HG03565 (cell line): Measurements from ENCODE around the gene POMZP3.
"Not testable (repeated sequence)": the region's sequence is repeated elsewhere in the genome, so short reads cannot be mapped to it uniquely, and the experiment has no call there.

Experiments
- ATAC-seq: cut with Tn5 transposase; IDR thresholded peaks from one replicate; pipeline ENCODE4 v1.9.1; 2021; ENCODE audit warnings: mild to moderate bottlenecking, moderate library complexity; ENCODE audit not compliant: unreplicated experiment

Gene POMZP3

GRCh38 chr7:76588586-76588985 lies 38.5 kb downstream of the POMZP3 start:
- peak; percentile 45 for ATAC-seq

DNA sequence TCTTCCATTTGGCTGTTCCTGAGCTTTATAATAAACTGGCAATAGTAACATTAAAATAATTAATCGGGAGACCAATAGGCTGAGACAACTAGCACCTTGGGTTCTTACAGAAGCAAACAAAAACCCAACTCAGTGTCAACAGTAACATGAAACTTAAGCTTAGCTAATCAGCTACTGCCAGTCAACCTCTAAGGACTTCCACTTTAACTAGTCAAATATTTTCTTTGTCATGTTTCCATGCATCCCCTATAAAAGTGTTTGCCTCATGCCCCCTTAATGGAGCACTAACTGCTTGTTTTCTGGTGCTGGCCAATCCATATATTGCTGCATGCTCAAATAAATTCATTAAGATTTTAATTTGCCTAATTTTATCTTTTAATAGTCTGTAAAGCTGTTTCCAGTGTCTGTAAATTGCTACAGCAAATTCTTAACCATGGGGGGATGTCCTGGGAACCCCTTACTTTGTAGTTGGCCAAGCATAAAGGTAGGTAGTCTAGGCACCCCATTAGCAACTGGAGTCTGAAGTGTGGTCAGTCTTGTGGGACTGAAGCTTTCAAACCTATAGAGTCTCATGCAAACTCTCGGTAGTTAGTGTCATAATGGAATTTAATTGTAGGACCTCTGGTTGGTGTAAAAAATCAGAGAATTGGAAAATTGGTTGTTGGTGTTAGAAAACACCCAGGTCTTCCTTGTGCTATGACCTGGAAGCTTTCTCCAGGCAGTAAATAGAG lies 40.3 kb downstream of the POMZP3 start:
- not testable (repeated sequence) for ATAC-seq

- not testable (repeated sequence) for ATAC-seq
These were observed 43.3 kb downstream of the POMZP3 start for GRCh38 chr7:76583636-76584281.

GRCh38 chr7:76582848-76583631 lies 44.0 kb downstream of the POMZP3 start:
- ATAC-seq: not testable (repeated sequence)

DNA sequence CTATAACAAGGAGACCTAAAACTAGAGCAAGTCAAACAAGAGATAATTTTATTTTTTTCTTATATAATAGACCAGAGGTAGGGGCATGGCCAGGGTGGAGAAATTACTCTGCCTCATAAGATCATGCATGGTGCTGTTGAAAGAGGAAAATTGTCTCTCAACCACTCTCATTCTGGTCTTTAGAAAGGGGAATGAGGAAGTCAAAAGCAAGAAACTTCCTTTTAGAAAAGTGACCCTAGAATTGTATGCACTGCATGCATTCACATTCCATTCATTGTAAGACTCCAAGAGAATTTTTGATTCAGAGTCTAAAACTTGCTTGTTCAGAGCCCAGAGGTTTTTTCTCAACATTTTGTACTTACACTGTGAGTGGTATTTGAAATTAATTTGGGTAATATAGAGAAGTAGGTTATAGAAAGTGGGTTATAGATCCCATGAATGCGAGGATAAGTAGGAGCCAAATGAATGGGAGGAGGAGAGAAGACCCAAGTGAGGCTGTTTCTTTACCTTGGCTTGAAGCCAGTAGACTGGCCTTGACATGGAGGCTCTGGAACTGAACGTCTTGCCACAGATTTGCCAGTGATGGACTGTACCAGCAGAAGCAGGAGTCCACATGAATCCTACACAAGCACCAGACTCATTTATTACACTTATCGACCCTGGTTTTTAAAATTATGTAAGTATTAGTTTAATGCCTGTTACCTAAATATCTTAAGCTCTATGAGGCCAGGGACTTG lies 51.0 kb downstream of the POMZP3 start:
- ATAC-seq: not testable (repeated sequence)

DNA sequence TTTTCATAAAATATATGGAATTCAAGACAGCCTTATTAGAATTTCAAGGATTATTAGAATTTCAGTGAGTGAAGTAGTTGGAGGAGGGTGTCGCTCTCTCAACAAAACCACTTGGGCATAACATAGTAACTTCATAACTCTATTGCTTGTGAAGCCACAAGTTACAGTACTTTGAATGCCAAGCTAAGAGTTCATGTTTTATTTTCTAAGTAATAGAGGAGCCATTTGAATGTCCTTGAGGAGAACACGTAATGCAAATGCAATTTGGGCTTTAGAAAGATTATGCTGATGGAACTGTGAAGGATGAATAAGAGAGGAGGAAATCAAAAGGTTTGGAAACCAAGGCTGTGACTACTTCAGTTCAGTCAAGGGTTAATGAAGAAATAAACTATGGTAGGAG lies 51.6 kb downstream of the POMZP3 start:
- ATAC-seq: not testable (repeated sequence)

DNA sequence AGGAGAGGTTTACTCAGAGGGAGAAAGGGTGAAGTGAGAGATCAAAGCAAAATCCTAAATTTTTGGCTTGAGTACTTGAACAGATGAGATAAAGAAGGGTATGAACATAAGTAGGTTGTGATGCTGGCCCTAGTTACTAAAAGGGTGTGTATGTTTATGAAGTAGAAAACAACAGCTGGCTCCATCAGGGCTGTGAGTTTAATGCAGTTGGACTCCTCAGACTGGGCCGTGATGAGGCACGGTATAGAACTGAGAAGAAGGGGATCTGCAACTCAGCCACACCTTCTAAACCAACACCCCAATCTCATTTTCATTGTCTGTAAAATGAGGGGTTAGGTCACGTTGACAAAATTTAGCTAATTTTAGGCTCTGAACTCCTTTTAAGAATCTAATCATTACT lies 54.8 kb downstream of the POMZP3 start:
- ATAC-seq: not testable (repeated sequence)

- not testable (repeated sequence) for ATAC-seq
These were observed 56.7 kb downstream of the POMZP3 start for GRCh38 chr7:76570324-76570775.

GRCh38 chr7:76568742-76569141 lies 58.3 kb downstream of the POMZP3 start:
- not testable (repeated sequence) for ATAC-seq

GRCh38 chr7:76567753-76568152 lies 59.3 kb downstream of the POMZP3 start:
- ATAC-seq: not testable (repeated sequence)

DNA sequence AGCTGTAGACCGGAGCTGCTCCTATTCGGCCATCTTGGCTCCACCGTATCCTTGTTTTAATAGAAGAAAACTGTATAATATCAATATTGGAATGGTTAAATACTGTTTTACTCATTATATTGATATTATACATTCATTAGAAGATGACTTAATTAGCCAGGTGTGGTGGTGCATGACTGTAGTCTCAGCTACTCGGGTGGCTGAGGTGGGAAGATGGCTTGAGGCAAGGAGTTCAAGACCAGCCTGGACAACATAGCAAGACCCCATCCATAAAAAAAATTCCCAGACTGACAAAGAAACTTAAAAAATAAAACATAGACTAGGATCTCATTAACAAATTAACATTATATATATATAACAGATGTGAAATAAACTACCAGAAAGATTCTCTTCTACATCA lies 59.8 kb downstream of the POMZP3 start:
- not testable (repeated sequence) for ATAC-seq

GRCh38 chr7:76565001-76565400 lies 62.1 kb downstream of the POMZP3 start:
- not testable (repeated sequence) for ATAC-seq

- not testable (repeated sequence) for ATAC-seq
These were observed 65.7 kb downstream of the POMZP3 start for GRCh38 chr7:76561342-76561741.

GRCh38 chr7:76560157-76560556 lies 66.9 kb downstream of the POMZP3 start:
- ATAC-seq: not testable (repeated sequence)
